ENCODE results near the gene SLC25A21.
A peak's percentile ranks its signal among the peaks of the same experiment; 100 is the strongest.
"Not testable (repeated sequence)": the region's sequence is repeated elsewhere in the genome, so short reads cannot be mapped to it uniquely, and the experiment has no call there.

SLC25A21 gene

DNA sequence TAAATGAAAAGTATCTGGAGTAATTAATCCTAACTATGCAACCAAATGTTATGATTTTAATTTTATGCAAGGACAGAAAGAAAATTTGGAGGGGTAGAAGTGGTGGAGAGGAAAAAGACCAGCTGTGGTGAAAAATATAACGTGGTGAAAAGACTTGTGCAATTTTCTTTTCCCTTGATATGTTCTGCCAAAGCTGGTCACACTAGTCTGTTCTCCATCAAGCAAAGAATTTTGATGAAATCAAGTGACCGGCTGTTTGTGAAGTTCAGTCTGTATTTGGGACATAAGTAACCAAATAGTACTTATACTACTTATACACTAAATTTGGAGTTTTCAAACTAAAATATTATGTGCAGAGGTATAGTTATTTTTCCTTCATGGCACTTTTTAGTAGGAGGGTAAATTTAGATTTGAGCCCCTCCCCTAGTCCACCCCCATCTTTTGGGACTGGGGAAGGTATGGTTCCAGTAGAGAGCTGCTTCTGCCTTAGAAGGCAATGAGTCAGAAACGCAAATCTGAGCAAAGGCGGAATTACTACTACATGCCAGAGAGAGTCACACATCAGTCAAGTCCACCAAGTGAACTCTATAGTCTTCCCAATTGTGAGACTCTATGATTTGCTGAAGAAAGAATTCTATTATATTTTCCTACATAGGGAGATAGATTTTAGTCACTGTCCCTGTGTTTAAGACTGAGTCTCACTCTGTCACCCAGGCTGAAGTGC, 229.7 kb downstream of the SLC25A21 start:
- DNase-seq (ENCODE audit: low read depth in 2 of 2), result no peak

DNA sequence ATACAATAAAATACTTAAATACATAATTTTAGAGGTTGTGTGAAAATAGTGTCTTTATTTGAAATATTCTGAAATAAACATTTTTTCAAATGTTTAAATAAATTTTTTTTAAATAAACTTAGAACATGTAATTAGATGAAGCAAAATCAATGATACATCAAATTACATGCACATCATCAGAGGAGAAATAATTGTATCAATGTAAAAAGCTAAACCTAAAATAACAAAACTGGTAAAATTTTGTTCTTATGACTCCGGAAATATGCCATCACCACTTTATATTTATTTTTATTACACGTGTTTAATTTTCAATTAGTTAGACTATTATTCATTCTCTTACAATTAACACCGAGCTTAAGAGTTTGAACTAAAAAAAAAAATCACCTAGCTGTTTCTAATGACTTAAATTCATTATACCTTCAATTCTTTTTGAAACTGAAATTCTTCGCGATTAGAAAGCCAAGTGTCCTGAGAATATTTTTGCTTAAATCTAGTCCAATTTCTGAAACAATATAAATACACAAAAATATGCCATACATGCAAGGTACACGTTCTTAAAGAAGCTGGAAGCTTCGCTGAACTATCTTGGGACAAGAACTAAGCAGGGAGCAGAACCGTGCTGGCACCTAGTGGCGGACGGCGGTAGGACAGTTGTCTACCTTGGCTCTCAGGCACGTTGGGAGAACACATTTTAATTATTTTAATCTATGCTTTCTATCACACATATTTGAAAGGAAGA, 230.5 kb downstream of the SLC25A21 start:
- peak; percentile 14 to 42 for DNase-seq (ENCODE audit: low read depth in 2 of 2)

DNA sequence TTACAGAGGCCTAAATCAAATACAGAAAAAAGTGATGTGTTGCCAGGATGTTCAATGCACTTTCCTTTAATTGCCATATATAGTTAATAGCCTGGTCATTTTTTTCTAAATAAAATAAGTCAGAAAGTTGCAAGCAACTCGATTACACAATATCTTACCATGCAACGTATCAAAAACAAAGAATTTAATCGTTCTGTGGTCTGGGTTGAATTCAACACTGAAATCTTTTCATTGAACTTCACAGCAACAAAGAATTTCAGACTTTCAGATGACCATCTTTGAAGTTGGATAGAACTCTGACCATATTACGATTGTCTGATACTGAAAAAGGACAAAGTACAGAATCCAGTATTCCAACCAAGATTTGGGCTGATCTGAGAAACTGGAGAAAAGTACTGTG, 231.9 kb downstream of the SLC25A21 start:
- DNase-seq (ENCODE audit: low read depth in 2 of 2), result no peak

DNA sequence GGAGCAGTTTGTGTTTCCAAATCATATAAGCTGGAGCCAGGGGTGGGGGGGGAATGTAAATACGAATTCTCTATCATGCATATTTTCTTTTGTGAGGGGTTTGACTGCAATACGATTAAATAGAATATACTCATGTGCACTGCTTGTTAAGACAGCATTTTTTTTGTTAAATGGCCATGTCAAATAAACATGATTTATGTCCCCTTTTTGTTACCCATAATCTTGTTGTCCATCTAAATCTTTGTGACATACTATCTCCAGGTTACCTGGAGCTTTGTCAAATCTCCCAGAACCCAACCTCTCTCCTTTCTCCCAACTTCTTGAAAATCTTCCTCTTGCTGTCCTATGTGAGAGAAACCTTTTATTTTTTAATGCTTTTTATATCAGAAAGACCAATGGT, 233.1 kb downstream of the SLC25A21 start:
- DNase-seq (ENCODE audit: low read depth in 2 of 2), result no peak

DNA sequence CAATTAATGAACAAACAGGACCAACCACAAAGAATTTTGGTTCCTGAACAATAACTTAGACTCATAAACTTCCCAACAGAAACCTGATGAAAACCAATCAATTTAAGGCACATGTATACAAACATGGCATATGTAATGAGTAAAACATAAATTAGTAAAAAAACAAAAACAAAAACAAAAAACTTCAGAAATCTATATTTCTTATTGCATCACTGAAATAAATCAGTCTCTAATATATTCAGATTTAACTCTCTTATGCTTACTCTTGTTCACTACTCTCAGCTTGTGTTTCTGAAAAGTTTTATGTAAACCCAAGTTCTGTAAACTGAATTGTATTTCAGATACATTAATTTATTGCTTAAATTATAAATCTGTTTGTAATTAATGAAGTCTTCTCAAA, 233.7 kb downstream of the SLC25A21 start:
- DNase-seq (ENCODE audit: low read depth in 2 of 2), result no peak

DNA sequence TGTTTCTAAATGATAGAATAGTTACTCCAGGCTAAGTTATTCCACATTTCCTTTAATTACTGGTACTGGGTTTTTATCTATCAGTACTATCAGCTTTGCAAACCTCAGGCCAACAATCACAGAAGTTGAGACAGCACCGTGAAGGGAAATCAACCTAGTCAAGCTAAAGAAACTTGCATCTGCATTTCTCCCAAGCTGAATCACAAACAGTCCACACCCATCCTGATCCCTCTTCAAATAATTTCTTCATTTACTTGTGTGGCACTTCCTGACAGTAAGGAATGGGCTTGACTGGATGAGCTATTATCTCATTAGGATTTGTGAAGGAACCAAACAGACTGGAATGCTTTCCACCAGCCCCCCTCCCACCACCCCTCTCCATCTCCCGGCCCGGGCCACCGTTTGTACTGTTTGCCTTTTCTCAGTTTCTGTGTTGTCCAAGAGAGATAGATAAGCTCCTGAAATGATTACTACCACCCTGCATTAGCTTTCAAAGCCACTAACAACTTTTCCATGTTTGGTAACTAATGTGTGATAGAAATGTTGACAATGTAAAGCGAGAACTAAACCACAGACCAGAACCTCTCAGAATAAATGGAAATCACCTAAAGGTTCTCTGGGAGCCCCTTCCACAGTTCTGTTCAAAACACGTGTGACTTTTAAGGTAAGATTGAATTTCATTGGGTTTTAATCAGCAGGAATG, 236.3 kb downstream of the SLC25A21 start:
- no peak for DNase-seq (ENCODE audit: low read depth in 2 of 2)

DNA sequence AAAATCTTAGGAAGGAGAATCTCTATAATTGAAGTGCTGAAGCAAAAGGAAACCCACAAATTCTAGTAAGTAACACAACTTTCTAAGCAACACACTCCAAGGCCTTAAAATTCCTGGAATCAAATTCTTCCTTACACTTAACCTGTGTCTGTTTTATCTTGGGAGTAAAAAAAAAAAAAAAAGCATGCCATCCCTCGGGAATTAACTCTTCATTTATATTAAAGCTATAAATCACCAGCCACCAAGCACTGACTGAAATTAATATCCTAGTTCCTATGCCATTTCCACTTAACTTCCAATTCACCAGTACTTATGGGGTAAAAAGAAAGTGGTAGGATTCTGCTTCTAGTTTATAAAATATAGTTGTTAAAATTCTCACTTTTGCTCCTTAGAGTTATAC, 238.1 kb downstream of the SLC25A21 start:
- no peak for DNase-seq (ENCODE audit: low read depth in 2 of 2)

DNA sequence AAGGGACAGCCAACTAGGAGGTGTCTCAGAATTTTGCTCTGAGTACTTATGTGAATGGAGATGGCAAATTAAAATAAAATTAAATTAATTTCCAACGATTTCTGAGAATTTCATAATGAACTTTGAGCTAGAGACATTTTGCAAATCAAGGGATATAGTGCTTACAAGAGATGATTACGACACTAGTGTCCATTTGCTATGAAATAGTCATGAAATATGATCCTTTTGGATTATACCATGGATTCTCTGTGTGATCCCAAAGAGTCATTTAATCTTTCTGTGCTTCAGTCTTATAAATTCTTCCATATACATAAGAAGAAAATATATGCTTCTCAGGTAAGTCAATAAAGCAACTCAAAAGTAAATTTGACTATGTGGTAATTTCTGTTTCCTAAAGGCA, 240.6 kb downstream of the SLC25A21 start:
- DNase-seq (ENCODE audit: low read depth in 2 of 2), result no peak

DNA sequence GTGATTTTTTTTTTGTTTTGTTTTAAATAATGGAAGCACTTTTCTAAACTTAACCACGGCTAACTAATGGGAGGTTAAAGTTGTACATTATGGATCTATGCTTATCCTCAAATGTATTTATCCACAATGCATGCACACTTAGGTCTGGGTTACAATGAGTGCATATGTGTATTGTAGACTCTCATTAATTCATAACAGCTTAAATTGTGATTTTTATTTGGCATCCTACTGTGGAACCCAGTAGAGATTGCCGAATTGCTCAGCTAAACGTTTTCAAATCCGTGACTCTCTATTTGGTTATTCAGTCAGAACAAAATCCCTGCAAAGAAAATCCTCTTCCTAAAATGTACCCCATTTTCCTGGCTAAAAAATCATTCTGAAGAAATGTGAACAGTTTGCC, 244.0 kb downstream of the SLC25A21 start:
- DNase-seq (ENCODE audit: low read depth in 2 of 2), result no peak

DNA sequence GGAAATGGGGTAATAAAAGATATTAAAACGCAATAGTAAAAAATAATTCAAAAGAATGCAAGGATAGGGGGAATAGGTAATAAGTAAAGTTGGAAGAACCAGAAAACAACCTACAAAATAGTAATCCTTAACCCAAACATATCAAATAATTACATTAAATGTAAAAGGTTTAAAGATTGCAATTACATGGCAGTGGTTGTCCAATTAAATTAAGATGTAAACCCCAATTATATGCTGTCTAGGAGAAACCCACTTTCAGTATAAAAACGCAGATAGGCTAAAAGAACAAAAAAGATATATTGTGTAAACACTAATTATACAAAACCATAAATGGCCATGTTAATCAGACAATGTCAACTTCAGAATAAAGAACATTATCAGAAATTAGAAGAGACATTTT, 247.3 kb downstream of the SLC25A21 start:
- no peak for DNase-seq (ENCODE audit: low read depth in 2 of 2)

DNA sequence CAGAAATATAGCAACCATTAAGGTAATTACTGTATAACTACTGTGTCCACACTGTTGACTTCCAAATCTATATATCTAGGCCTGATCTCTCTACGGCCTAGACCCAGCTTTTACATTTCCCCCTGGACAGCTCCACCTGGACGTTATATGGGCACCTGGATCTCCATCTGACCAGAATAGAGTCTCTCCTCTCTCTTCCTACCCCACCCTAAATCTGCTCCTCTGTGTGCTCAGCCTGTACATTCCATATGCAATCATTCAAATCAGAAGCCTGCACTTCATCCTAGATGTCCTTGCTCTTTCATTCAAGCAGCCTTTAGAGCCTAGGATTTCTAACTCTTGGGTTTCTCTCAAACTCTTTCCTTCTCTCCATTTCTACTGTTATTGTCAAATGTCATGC, 255.7 kb downstream of the SLC25A21 start:
- no peak for DNase-seq (ENCODE audit: low read depth in 2 of 2)

DNA sequence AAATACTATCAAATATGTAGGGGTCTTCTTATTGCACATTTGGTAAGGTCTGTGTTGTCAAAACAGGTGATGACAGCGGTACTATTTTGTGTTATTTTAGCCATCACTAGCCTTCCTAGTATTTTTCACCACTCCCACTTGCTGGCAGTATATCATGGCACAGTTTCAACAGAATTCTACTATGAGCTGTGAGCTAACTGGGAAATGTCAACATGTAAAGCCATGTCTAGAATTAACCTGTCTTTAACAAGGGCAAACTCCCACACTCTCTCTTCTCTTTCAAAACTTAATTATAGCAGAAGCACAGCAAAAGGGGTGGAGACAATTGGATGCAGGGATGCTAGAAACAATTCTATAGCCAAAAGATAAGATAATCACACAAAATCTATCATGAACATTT, 257.3 kb downstream of the SLC25A21 start:
- DNase-seq (ENCODE audit: low read depth in 2 of 2), result no peak

DNA sequence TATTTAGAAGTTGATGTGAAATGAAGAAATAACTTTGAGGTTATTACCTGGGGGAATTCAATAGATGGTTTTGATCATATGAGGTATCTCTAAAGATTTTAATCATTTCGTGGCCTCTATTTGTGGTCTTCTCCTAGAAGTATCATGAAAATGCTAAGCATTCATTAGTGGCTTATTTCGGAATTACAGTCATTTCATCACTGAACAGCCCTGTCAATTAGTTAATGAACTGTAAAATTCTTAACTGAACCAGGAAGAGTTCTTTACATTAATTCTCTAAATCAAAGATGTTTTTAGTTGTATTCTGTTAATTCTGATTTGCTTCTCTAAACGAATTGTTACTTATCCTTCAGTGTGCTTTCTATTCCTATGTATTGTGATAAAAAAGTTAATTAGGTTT, 261.8 kb downstream of the SLC25A21 start:
- DNase-seq (ENCODE audit: low read depth in 2 of 2), result no peak

DNA sequence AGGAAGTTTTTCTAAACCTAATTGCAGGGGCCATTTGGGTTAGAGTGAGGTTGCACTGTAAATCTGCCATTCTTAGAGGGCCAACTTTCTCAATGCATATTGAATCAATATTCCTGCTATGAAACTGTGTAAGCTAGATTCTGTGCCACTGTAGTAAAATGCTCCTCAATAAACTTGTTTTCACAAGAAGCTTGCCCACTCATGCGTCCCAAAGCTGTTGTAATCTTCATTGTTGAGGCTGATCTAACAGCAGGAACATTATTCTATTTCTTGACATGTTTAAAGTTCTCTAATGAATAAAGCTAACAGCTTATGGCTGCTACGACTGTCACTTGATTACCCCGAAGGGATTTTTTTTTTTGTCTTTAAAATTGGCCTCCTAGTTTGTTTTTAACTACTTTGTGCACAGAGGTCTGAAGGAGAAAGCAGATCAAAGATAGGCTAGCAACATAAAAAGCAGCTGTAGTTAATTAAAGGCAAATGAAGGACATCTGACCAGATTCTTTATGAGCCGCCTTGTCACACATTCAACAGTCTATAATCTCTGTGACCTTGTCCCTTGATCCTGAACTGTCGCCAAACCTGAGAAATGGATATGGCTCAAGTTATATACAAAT, 267.0 kb downstream of the SLC25A21 start:
- DNase-seq (ENCODE audit: low read depth in 2 of 2), result no peak

DNA sequence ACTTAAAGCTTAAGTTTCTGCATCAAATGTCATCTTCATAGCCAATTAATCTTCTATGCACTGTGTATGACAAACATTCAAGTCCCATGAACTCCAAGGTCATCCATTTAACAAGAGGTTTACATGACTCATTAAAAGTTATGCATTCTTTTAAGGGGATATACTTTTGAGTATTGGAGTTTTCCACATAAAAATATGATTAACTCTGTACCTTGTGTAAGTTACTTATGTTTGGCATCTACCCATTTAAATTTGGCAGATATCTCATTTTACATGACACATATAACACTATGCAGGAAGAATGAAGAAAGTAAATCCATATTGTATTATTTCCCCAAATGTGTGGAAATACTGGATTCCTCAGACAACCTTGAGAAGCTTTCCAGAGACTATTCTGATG, 270.5 kb downstream of the SLC25A21 start:
- no peak for DNase-seq (ENCODE audit: low read depth in 2 of 2)

DNA sequence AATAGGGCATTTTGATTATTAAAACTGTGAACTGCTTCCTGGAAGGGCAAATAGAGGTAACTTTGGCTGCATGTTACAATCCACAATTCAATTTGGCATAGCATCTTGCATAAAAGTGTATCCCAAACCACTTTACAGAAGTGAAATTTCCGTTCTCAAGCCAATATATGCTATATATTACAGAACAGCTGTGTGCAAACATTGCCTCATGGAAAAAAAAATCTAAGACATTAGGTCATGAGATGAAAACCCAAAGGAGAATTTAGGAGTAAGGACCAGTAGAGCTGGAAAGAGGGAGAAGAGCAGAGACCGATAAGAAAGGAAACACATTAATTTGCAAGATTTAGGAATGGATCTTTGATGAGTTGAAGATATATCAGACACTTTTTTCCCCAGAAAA, 271.6 kb downstream of the SLC25A21 start:
- no peak for DNase-seq (ENCODE audit: low read depth in 2 of 2)

DNA sequence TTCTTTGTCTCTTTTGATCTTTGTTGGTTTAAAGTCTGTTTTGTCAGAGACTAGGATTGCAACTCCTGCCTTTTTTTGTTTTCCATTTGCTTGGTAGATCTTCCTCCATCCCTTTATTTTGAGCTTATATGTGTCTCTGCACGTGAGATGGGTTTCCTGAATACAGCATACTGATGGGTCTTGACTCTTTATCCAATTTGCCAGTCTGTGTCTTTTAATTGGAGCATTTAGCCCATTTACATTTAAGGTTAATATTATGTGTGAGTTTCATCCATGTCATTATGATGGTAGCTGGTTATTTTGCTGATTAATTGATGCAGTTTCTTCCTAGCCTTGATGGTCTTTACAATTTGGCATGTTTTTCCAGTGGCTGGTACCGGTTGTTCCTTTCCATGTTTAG, 276.1 kb downstream of the SLC25A21 start:
- DNase-seq (ENCODE audit: low read depth in 2 of 2), result not testable (repeated sequence)

DNA sequence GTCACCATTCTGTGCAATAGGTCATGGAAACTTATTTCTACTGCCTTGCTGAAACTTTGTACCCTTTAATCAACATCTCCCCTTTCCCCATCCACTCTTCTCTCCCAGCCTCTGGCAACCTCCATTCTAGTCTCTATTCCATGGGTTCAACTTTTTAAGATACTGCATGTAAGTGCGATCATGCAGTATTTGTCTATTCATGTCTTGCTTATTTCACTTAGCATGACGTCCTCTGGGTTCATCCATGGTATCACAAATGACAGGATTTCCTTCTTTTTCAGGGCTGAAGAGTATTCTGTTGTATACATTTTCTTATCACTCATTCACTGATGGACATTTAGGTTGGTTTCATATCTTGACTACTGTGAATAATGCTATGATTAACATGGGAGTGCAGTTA, 288.4 kb downstream of the SLC25A21 start:
- DNase-seq (ENCODE audit: low read depth in 2 of 2), result no peak

DNA sequence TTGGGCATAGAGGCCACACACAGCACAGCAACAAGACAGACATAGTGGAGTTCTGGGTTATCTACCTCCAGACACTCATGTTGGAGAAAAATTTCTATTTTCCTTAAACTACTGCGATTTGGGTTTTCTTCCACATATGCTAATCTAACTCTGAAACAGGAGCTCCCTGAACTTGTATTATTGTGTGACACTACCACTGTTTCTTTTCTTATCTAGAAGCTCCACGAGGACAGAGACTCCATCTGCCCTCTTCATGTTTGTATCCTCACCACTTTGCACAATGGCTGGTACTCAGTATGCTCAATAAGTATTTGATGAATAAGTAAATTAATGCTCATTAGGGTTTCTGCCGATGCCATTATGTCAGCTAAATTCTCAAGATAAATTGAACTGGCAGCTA, 292.1 kb downstream of the SLC25A21 start:
- no peak for DNase-seq (ENCODE audit: low read depth in 2 of 2)

DNA sequence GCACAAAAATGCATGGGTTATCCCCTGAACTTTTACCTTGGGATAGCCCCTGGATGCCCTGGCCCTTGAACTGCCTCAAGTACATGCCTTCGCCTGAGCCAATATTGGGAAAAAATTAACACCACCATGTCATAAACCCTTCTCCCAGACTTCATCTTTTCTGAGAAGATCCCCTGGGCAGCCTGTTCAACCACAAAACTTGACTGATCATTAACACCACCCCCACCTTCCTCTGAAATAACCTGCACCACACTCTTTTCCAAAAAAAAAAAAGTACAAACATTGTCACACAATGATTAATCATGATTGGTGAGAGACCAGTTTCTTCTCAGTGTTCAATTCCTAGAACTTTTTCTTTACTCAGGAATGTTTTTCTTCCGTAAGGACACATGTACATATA, 292.8 kb downstream of the SLC25A21 start:
- no peak for DNase-seq (ENCODE audit: low read depth in 2 of 2)

DNA sequence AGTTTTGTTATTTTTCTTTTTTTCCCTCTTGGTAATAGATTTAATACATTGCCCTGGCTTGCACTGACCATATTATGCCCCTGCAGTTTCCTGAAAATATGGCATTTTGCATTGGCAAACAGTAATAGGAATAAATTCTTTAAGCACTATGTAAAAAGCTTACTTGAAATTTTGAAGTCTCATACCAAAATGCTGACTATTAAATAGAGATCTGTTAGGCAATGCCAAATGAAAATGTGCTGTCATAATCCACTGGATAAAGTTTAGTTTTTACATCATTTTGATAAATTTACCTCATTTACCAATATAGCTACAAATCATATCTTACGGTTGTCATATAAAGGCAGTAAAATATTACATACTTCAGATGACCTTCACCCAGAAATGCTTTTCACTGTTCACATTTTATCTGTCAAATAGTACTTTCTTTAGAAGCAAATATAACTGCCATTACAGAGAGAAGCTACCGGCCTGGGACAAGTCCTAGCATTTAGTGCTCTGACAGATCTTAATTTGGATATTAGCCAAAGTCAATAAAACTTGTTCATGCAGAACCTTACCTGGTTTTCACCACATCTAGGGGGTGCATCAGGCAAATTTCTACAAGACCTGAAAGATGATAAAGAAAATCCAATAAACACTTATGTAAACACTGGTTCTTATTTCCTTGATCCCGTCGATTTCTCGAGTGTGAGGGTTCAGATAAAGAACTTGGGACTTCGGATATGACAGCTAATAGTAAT, 297.8 kb downstream of the SLC25A21 start:
- DNase-seq (ENCODE audit: low read depth in 2 of 2), result no peak

DNA sequence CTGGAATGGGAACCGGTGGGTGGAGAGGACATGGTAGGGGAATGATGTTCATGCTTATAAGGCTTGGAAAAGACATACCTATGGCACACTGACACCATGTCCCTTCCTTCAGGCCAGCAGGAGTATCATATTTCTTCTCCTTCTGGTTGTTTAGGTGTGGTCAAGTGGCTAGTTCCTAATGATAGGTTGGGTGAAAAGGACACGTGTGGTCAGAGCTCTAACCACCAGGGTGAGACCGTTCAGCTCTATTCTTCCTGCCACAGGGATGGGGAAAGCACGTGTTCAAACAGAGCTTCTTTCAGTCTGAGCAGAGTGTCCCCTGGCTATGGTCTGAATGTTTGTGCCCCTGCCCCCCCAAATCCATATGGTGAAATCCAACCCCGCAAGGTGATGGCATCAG, 301.6 kb downstream of the SLC25A21 start:
- no peak for DNase-seq (ENCODE audit: low read depth in 2 of 2)
